Peyer's patch (tissue), 4 donors: ENCODE data around the gene DHRS7B.
"Not testable (repeated sequence)": the region's sequence is repeated elsewhere in the genome, so short reads cannot be mapped to it uniquely, and the experiment has no call there.

ENCODE experiments used
- POLR2A ChIP-seq, 2 donors: fragments of 450-650 bp; IDR thresholded peaks; one replicate each; pipeline ENCODE4 v1.5.1; 2017; ENCODE audit warnings: antibody characterized with exemption in 2 of 2, mild to moderate bottlenecking in 2 of 2, moderate library complexity in 2 of 2
- TF ChIP-seq, protein P1 (sequence below), 6 experiments: fragments of 450-650 bp in 4 of 6; fragments of 200-600 bp in 2 of 6; sonication (generic) in 1 of 6; IDR thresholded peaks; one replicate each; pipeline ENCODE4 v1.5.1; 2017 to 2019; ENCODE audit warnings: antibody characterized with exemption in 6 of 6, mild to moderate bottlenecking in 3 of 6, moderate library complexity in 1 of 6

DNA sequence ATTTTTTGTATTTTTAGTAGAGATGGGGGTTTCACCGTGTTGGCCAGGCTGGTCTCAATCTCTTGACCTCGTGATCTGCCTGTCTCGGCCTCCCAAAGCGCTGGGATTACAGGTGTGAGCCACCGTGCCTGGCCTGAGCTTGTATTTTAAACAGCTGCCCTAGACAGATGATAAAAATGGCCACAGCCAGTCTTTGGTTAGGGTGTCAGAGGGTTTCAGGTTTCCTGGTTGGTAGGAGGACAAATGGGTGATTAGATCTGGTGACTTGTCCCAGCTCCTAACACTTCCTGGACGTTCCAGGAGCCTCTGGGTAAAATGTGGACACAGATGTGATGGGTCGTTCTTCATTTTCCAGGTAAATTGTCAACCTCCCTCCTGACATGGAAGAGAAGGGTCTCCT lies 65.7 kb downstream of the DHRS7B start:
- TF ChIP-seq, protein P1, sequence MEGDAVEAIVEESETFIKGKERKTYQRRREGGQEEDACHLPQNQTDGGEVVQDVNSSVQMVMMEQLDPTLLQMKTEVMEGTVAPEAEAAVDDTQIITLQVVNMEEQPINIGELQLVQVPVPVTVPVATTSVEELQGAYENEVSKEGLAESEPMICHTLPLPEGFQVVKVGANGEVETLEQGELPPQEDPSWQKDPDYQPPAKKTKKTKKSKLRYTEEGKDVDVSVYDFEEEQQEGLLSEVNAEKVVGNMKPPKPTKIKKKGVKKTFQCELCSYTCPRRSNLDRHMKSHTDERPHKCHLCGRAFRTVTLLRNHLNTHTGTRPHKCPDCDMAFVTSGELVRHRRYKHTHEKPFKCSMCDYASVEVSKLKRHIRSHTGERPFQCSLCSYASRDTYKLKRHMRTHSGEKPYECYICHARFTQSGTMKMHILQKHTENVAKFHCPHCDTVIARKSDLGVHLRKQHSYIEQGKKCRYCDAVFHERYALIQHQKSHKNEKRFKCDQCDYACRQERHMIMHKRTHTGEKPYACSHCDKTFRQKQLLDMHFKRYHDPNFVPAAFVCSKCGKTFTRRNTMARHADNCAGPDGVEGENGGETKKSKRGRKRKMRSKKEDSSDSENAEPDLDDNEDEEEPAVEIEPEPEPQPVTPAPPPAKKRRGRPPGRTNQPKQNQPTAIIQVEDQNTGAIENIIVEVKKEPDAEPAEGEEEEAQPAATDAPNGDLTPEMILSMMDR (IDR thresholded peaks at IDR 0.05) = not testable (repeated sequence)
- TF ChIP-seq POLR2A (IDR thresholded peaks at IDR 0.05) = not testable (repeated sequence)
